ENCODE results near the gene SASH1.

GRCh38 chr6:148304976-148305375 lies 37.7 kb upstream of the SASH1 start:
- TF ChIP-seq CTCF (IDR thresholded peaks at IDR 0.05) (no peak), POLR2A (IDR thresholded peaks at IDR 0.05) (no peak)

Data from esophagus squamous epithelium (tissue), 4 donors.